GM19240 (cell line): ENCODE measurements around the gene ANKRD65.

Experiments
- DNase-seq: peaks from one replicate; pipeline ENCODE4 v3.0.0; 2011; ENCODE audit warnings: low spot score; ENCODE audit not compliant: insufficient read length

ANKRD65 gene

DNA sequence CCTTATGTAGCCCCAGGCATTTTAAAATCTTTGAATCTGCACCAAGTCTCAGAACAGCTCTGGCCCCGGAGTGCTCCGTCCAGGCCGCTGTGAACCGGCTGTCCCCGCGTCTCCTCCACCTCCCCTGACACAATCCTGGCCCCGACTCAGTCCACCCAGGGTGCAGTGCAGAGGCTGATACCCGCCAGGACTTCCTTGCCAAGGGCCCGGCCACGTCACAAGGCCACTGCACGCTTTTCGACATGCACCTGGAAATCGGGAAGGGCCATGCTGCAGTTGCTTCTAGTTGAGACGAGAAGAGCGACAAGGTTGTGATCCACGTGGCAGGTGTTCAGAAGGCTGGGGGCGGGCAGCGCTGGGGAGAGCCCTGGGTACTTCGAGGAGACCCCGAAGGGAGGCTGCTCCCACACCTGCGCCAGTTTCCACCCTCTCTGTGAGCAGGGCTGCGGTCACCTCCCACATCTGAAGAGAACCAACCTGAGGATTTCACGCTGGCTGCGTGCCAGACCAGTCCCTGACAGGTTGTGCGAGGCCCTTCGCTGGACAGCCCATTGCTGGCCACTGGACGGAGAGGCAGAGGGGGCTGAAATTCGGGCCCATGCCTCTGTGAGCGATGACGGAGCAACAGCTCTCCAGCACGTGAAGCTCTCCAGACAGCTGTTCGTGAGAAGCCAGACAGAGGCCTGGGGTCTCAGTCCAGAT is 21.1 kb upstream of the ANKRD65 start:
- no peak for DNase-seq

GRCh38 chr1:1441002-1441888 is 20.2 kb upstream of the ANKRD65 start:
- DNase-seq = peak; percentile 93

- no peak for DNase-seq
Measured at GRCh38 chr1:1440262-1441001, 19.4 kb upstream of the ANKRD65 start.

DNA sequence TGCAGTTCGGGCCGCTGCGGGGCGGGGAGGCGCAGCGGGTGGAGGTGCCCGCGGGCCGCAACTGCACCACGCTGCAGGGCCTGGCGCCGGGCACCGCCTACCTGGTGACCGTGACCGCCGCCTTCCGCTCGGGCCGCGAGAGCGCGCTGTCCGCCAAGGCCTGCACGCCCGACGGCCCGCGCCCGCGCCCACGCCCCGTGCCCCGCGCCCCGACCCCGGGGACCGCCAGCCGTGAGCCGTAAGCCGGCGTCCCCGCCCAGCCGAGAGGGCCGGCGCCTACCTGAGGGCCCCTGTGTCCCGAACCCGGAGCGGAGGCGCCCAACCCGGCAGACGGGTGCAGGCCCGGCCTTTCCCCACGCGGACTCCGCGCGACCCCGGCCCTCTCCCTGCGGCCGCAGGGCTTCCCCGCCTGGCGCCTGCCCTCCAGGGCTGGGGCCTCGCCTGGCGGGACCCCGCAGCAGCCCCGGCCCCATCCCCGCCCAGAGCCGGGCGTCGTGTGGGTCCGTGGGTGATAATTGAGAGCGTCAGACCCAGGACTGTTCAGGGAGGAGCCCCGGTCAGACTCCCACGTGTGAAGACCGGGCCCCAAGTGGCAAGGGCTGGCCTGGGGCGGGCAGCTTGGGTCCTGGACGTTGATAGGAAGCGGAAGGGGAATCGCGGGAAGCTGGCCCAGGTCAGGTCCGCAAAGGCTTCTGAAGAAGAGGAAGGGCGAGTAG is 18.6 kb upstream of the ANKRD65 start:
- DNase-seq = no peak

- no peak for DNase-seq
Measured at GRCh38 chr1:1438531-1439381, 17.7 kb upstream of the ANKRD65 start.

DNA sequence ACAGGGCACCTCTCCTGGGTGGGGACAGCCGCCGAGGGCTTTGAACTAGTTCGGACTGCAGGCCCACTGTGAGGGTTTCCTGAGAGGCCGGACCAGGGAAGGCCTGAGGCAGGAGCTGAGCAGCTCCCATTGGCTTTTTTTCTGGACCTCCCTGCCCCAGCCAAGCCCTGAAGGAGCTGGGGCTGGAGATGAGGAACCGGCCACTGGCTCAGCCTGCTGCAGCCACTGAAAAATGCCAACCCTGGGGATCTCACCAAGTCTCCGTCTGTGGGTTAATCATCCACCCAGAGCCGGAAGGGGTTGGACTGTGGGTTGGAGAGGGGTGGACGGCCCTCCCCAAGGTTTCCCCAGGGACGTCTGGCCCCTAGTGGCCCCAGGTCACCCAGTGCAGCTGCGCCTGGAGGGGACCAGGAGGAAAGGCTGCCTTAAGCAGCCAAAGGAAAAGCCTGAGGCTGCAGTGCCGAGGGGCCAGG is 16.9 kb upstream of the ANKRD65 start:
- DNase-seq = no peak

DNA sequence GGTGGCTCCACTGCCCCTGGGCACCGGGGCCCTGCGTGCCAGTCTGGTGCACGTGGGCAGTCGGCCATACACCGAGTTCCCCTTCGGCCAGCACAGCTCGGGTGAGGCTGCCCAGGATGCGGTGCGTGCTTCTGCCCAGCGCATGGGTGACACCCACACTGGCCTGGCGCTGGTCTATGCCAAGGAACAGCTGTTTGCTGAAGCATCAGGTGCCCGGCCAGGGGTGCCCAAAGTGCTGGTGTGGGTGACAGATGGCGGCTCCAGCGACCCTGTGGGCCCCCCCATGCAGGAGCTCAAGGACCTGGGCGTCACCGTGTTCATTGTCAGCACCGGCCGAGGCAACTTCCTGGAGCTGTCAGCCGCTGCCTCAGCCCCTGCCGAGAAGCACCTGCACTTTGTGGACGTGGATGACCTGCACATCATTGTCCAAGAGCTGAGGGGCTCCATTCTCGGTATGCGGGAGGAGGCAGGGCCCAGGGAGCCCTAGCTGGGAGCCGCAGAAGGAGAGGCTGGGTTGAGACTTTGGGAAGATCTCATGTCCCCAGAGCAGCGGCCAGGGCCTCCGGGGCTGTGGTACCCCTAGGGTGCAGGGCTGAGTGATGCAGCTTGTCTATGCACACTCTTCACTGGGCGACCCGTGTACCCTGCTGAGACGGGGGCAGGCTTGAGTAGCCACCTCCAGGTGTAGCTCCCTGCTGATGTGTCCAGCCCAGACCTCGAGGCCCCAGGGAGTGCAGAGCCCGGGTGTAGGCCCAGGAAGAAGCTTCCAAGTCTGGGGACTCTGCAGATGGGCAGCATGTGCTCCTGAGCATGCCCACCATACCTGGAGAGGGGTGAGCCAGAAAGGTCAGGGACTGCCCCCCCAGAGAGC is 16.2 kb upstream of the ANKRD65 start:
- no peak for DNase-seq

DNA sequence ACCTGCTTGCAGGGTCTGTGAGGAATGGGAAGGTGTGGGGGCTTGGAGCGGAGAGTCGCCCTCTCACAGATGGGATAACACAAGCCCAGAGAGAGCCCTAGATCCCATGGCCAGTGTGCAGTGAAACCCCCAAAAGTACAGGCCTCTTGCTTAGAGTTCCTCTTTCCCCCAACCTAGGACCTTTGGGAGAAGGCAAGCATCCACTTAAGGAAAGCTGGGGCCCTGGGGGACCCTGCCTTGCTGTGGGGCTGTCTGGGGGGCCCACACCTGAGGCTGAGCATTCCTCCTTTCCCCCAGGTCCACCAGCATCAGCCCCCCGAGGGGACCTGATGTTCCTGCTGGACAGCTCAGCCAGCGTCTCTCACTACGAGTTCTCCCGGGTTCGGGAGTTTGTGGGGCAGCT is 15.6 kb upstream of the ANKRD65 start:
- no peak for DNase-seq

- no peak for DNase-seq
Measured at GRCh38 chr1:1435911-1436629, 15.0 kb upstream of the ANKRD65 start.

DNA sequence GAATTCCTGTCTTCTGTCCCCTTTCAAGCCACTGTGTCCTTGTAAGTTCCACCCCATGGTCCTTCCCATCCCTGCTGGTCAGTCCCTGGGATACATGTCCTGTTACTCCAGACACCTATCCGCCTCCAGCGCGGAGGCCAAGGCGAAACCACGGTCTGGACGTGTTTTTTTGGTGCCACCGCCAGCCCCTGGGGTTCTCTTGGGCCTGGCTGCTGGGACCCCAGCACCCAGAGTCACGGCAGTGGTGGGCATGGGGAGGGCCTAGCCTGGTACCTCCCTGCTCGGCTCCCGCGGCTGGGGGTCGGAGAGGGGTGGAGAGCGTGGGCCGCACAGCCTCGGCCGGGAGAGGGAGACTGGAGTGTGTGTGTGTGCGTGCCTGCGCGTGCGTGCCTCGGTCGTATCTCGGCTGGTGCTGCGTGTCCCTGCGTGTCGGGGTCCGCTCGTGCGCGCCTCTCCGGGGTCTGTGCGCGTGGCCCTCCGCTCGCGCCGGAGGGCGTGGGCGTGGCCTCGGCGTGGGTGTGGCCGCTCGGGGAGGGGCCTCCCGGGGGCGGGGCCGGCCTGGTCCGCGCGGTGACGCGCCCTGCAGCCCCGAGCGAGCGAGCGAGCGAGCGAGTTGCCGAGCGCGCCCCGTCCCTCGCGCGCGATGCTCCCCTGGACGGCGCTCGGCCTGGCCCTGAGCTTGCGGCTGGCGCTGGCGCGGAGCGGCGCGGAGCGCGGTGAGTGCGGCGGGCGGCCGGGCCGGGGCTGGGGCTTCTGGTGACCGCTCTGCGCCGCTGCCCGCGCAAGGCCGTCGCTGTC is 14.2 kb upstream of the ANKRD65 start, which contains the start of gene VWA1:
Gene VWA1 (plus strand): TSS at position 585 of the 798 bp plus-strand sequence. CDS start 59 bp downstream, at position 644.
- peak; percentile 80 for DNase-seq

GRCh38 chr1:1434824-1435105 is 13.7 kb upstream of the ANKRD65 start:
- no peak for DNase-seq

GRCh38 chr1:1434131-1434823 is 13.2 kb upstream of the ANKRD65 start:
- DNase-seq = no peak

DNA sequence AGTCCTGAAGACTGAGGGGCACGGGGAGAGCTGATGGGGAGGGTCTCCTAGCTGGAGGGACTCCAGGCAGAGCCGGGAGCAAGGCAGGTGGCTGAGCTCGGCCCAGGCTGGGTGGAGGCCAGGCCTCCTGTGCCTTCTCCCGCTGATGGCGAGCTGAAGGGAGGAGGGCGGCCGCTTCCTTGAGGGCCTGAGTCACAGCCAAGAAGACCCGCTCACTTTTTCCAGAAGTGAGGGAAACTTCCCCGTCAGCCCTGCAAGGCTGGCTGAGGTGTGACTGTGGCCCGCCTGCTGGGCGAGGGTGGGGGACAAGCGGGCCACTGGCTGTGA is 12.7 kb upstream of the ANKRD65 start:
- DNase-seq = no peak

DNA sequence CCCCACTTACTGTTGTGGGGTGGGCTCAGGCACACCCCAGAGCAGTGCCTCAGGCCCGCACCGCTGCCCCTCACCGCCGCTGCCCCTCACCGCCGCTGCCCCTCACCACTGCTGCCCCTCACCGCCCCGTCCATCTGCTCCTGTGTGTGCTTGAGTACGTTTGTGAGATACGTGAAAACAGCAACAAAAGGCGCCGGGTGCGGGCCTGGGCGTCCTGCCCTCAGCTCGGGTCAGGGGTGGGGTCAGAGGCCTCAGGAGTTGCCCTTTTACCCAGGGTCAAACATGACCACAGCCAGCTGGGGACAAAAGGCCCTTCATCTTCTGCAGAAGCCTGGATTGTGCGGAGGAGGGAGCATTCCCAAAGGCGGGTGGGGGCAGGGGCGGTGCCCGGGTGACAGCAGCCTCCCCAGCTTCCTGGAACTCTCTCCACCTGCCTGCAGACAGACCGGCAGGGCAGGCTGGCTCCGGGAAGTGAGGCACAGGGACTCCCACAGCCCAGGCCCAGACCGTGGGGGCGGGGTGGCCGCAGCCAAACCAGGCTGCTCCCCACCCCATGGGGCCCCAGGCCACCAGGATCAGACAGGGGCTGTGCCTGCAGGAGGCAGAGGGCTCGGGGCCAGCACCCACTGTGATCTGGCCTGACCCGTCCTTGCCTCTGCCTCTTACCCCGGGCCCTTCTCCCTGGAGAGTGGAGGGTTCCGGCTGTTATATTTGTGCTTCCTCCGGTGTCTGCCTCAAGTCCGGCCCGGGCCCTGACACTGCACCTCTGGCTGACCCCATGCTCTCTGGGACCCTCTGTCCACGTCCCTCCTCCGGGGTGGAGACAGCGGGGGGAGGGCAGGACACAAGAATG is 12.1 kb upstream of the ANKRD65 start:
- no peak for DNase-seq

DNA sequence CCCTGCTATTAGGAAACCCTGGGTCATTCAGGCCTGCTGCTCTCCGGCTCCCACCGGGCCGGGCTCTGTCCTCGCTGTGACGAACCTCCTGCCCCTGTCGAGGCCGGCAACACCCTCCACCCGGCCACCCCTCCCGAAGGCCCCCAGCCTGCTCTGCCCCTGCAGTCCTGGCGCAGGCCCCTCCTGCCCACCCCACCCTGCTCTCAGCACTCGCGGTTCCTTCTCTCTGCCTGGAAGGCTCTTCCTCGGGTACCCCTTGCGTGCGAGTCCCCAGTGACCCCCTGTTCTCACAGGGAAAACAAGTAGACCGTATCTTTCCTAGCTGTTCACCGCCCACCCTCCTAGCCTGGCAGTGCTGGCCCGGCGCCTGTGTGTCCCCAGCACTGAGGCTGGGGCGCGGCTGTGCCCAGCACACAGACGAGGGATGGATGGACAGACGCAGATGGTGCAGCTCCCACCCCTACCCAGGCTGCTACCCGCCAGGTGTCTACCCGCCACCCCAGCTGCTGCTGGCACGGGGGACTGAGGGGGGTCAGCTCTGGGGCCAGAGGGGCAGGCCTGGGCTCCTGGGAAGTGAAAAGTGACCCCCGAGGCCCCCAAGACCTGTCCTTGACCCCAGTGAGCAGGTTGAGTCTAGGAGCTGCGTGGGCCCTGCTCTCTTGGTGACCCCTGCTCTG is 11.3 kb upstream of the ANKRD65 start:
- DNase-seq = no peak

GRCh38 chr1:1431845-1432273 is 10.8 kb upstream of the ANKRD65 start:
- DNase-seq = no peak
